CD14-positive monocyte (primary cell): Measurements from ENCODE around the gene DENND4B. TPM values are rescaled to one million over a fixed set of nuclear protein-coding genes. Genes with fewer than 3 reads are reported as not detected.
A peak's percentile ranks its signal among the peaks of the same experiment; 100 is the strongest.

Experiments used
- DNase-seq, 3 donors: peaks; one replicate each; pipeline ENCODE4 v3.0.0-alpha.2; 2011 to 2022
- H2AFZ ChIP-seq: 2 replicates; pipeline ENCODE4 v1.6.0; 2012; ENCODE audit warnings: mild to moderate bottlenecking, low read depth, low read length, inconsistent platforms; ENCODE audit not compliant: insufficient read depth, poor library complexity, severe bottlenecking
- H3K27ac ChIP-seq, 2 donors: 1 replicate in 1 of 2; 2 replicates in 1 of 2; pipeline ENCODE4 v1.5.1; 2012 to 2013; ENCODE audit warnings: low read length in 2 of 2, control low read depth in 1 of 2, inconsistent platforms in 1 of 2, low read depth in 1 of 2, mild to moderate bottlenecking in 1 of 2
- H3K27me3 ChIP-seq, 2 donors: one replicate each; pipeline versions ENCODE4 v1.6.0 to v1.6.1; 2011 to 2013; ENCODE audit warnings: low read length in 2 of 2; ENCODE audit not compliant: control insufficient read depth in 2 of 2, insufficient read depth in 2 of 2
- H3K36me3 ChIP-seq, 2 donors: replicated peaks in 1 of 2; 1 replicate in 1 of 2; 2 replicates in 1 of 2; pipeline versions ENCODE4 v1.5.1 to v1.6.1; 2012 to 2013; ENCODE audit warnings: low read length in 2 of 2, control low read depth in 1 of 2, inconsistent platforms in 1 of 2, mild to moderate bottlenecking in 1 of 2; ENCODE audit not compliant: insufficient read depth in 2 of 2, control insufficient read depth in 1 of 2
- H3K4me1 ChIP-seq, 2 donors: 1 replicate in 1 of 2; 2 replicates in 1 of 2; pipeline versions ENCODE4 v1.5.1 to v1.6.1; 2012 to 2013; ENCODE audit warnings: low read length in 2 of 2, control low read depth in 1 of 2, inconsistent platforms in 1 of 2, mild to moderate bottlenecking in 1 of 2, moderate library complexity in 1 of 2; ENCODE audit not compliant: insufficient read depth in 2 of 2, control insufficient read depth in 1 of 2
- H3K4me2 ChIP-seq: replicated peaks from 2 replicates; pipeline ENCODE3; 2012; ENCODE audit warnings: low read length, moderate library complexity, mild to moderate bottlenecking; ENCODE audit not compliant: poor library complexity, severe bottlenecking; ENCODE audit errors: extremely low read depth
- H3K4me3 ChIP-seq, 3 experiments: fragments of 200-600 bp in 1 of 3; sonication (generic) in 1 of 3; replicated peaks in 1 of 3; 1 replicate in 2 of 3; 2 replicates in 1 of 3; pipeline ENCODE4 v1.5.1; 2011 to 2013; ENCODE audit warnings: low read length in 3 of 3, mild to moderate bottlenecking in 3 of 3, control low read depth in 2 of 3, low read depth in 2 of 3, inconsistent platforms in 1 of 3, moderate library complexity in 1 of 3
- H3K79me2 ChIP-seq: 2 replicates; pipeline ENCODE4 v1.6.0; 2012; ENCODE audit warnings: mild to moderate bottlenecking, control low read depth, inconsistent platforms, low read length, moderate library complexity; ENCODE audit not compliant: insufficient read depth
- H3K9ac ChIP-seq: 2 replicates; pipeline ENCODE4 v1.6.0; 2017; ENCODE audit warnings: low read length, mild to moderate bottlenecking; ENCODE audit not compliant: insufficient read depth, poor library complexity, severe bottlenecking
- H3K9me3 ChIP-seq, 2 donors: replicated peaks in 1 of 2; 1 replicate in 1 of 2; 2 replicates in 1 of 2; pipeline versions ENCODE4 v1.5.1 to v1.6.1; 2012 to 2013; ENCODE audit warnings: low read length in 2 of 2, control low read depth in 1 of 2; ENCODE audit not compliant: control insufficient read depth in 1 of 2, insufficient read depth in 1 of 2
- H4K20me1 ChIP-seq: 2 replicates; pipeline ENCODE4 v1.6.0; 2012; ENCODE audit warnings: mild to moderate bottlenecking, low read length, control low read depth, moderate library complexity; ENCODE audit not compliant: insufficient read depth
- H3K27ac Mint-ChIP-seq, 7 donors: one replicate each; pipeline ENCODE4 v1.8.0; 2020; ENCODE audit warnings: mild to moderate bottlenecking in 7 of 7, mixed read lengths in 7 of 7, moderate library complexity in 6 of 7, inconsistent platforms in 2 of 7
- H3K27me3 Mint-ChIP-seq, 3 donors: one replicate each; pipeline ENCODE4 v1.8.0; 2021 to 2022; ENCODE audit warnings: low read depth in 3 of 3, mild to moderate bottlenecking in 3 of 3, mixed read lengths in 3 of 3, moderate library complexity in 3 of 3, inconsistent platforms in 1 of 3
- H3K36me3 Mint-ChIP-seq, 2 donors: one replicate each; pipeline ENCODE4 v1.8.0; 2020; ENCODE audit warnings: mixed read lengths in 2 of 2, inconsistent platforms in 1 of 2, mild to moderate bottlenecking in 1 of 2
- H3K4me1 Mint-ChIP-seq: one replicate; pipeline ENCODE4 v1.8.0; 2020; ENCODE audit warnings: mild to moderate bottlenecking, mixed read lengths
- H3K4me3 Mint-ChIP-seq, 2 donors: one replicate each; pipeline ENCODE4 v1.8.0; 2020; ENCODE audit warnings: mild to moderate bottlenecking in 2 of 2, mixed read lengths in 2 of 2, moderate library complexity in 1 of 2
- H3K9me3 Mint-ChIP-seq, 7 donors: one replicate each; pipeline ENCODE4 v1.8.0; 2020 to 2022; ENCODE audit warnings: mixed read lengths in 7 of 7, mild to moderate bottlenecking in 6 of 7, moderate library complexity in 6 of 7, inconsistent platforms in 2 of 7
- WGBS: methylation state at CpG from one replicate; pipeline ENCODE4 v1.1.5; 2013; ENCODE audit warnings: missing lambda C conversion rate; ENCODE audit not compliant: insufficient coverage; 5-methylcytosine and 5-hydroxymethylcytosine counted together
- intact Hi-C, 2 donors: fragments of 100-400 bp; cut with micrococcal nuclease; formaldehyde crosslinking; loops; one replicate each; pipeline versions ENCODE4 v1.15.0 to v1.15.1; 2023
- polyA plus RNA-seq, 3 donors: library from polyadenylated mRNA; depleted of rRNA in 1 of 3; unstranded in 2 of 3; stranded (reverse) in 1 of 3; fragments of 300-500 nt in 2 of 3; fragments of >200 nt in 1 of 3; fragmentation: Illumina TruSeq in 2 of 3; gene quantifications; 1 replicate in 2 of 3; 2 replicates in 1 of 3; pipeline ENCODE4 v1.2.3, GENCODE V29; 2012 to 2021
- TF ChIP-seq, protein P1 (sequence below): fragments of 200-600 bp; IDR thresholded peaks from one replicate; pipeline ENCODE4 v1.8.0; 2022; ENCODE audit warnings: antibody characterized with exemption, mild to moderate bottlenecking

Gene DENND4B
- polyA plus RNA-seq, 3 donors = 7.8 to 324 (median 10.9) TPM

DNA sequence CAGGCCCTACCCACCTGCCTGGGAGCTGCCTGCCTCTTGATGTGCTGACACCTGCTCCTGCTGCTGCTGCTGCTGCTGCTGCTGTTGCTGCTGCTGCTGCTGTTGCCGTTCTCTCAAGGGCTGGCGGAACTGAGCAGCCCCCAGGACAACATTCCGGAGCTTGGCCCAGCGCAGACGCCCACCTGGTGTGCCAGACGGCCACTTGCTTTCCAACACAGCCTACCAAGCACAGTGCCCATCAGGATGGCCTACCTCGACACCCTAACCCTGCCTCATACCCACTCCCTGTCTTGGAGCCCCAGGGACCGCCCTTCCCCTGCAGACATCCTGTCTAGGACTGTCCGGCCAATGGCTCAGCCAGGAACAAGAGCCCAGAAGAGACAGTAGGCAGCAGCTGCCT is 11.8 kb downstream of the DENND4B start:
- no peak overlapping the region for H3K4me3 ChIP-seq
- no peaks in the 10 kb centered on the region for H3K27me3 ChIP-seq
- Mint-ChIP-seq H3K27ac (peak overlapping the region in 3 of 7 donors; percentile 46 to 61 (median 46)), H3K4me1 (no peaks in the 10 kb centered on the region), H3K36me3 (peaks cover 83 to 100% of the 10 kb centered on the region in 2 donors), H3K9me3 (no peaks in the 10 kb centered on the region), H3K4me3 (peak overlapping the region in 1 of 2 donors; percentile 16), H3K27me3 (peaks cover 0 to 5% (median 0%) of the 10 kb centered on the region in 3 donors)
- peaks cover 34% of the 10 kb centered on the region for H3K79me2 ChIP-seq
- TF ChIP-seq, protein P1, sequence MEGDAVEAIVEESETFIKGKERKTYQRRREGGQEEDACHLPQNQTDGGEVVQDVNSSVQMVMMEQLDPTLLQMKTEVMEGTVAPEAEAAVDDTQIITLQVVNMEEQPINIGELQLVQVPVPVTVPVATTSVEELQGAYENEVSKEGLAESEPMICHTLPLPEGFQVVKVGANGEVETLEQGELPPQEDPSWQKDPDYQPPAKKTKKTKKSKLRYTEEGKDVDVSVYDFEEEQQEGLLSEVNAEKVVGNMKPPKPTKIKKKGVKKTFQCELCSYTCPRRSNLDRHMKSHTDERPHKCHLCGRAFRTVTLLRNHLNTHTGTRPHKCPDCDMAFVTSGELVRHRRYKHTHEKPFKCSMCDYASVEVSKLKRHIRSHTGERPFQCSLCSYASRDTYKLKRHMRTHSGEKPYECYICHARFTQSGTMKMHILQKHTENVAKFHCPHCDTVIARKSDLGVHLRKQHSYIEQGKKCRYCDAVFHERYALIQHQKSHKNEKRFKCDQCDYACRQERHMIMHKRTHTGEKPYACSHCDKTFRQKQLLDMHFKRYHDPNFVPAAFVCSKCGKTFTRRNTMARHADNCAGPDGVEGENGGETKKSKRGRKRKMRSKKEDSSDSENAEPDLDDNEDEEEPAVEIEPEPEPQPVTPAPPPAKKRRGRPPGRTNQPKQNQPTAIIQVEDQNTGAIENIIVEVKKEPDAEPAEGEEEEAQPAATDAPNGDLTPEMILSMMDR = no peak
- no peaks in the 10 kb centered on the region for H3K4me1 ChIP-seq
- H2AFZ ChIP-seq = no peak overlapping the region
- H3K36me3 ChIP-seq = peaks cover 91 to 97% of the 10 kb centered on the region in 2 donors
- intact Hi-C loops = no loop called here
- no peak overlapping the region for H3K4me2 ChIP-seq
- H4K20me1 ChIP-seq = peaks cover 88% of the 10 kb centered on the region
- H3K9ac ChIP-seq = no peak overlapping the region
- no peak for DNase-seq
- 99% methylated on average over 8 of the region's 9 CpGs for WGBS
- H3K27ac ChIP-seq = peak overlapping the region in 1 of 2 donors; percentile 45
- H3K9me3 ChIP-seq = no peaks in the 10 kb centered on the region

DNA sequence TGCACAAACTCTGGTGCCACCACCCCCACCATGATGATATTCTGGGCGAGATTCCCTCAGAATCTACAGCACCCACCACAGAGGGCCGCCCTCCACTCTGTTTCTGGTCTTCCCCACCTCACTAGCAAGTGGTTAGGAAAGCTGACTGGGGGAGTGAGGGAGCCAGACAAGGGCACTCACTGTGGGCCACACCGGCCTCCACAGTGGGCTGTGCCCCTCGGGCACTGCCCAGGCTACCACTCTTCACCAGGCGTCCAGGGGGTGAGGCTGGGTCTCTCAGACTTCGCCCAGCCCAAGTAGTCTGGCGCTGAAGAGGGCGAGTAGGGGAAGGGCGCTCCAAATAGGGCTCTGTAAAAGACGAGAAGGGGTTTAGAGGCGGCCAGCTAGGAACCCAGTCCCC is 12.6 kb downstream of the DENND4B start:
- peaks cover 88% of the 10 kb centered on the region for H4K20me1 ChIP-seq
- H3K36me3 Mint-ChIP-seq = peaks cover 81 to 100% of the 10 kb centered on the region in 2 donors
- intact Hi-C loops = no loop called here
- peaks cover 26% of the 10 kb centered on the region for H3K79me2 ChIP-seq
- 98% methylated on average over 9 of the region's 11 CpGs for WGBS
- H2AFZ ChIP-seq = no peak overlapping the region
- peaks cover 0 to 5% (median 0%) of the 10 kb centered on the region in 3 donors for H3K27me3 Mint-ChIP-seq
- H3K36me3 ChIP-seq = peaks cover 89 to 97% of the 10 kb centered on the region in 2 donors
- peaks cover 4% of the 10 kb centered on the region for H3K4me1 Mint-ChIP-seq
- no peak overlapping the region for H3K9ac ChIP-seq
- H3K27ac Mint-ChIP-seq = peak overlapping the region in 2 of 7 donors; percentile 7 to 82
- H3K9me3 Mint-ChIP-seq = no peaks in the 10 kb centered on the region
- DNase-seq = no peak
- no peak overlapping the region for H3K4me3 Mint-ChIP-seq
- no peaks in the 10 kb centered on the region for H3K4me1 ChIP-seq
- no peak overlapping the region for H3K4me3 ChIP-seq
- TF ChIP-seq, protein P1 = no peak
- H3K4me2 ChIP-seq = no peak overlapping the region
- no peak overlapping the region for H3K27ac ChIP-seq
- H3K27me3 ChIP-seq = no peaks in the 10 kb centered on the region
- no peaks in the 10 kb centered on the region for H3K9me3 ChIP-seq
